A673 (cell line): ENCODE results near the gene TPM2.

ENCODE experiments used
- EZH2 ChIP-seq: fragments of 200-600 bp; sonication (generic); IDR thresholded peaks from 2 replicates; pipeline ENCODE4 v1.6.1; 2017; ENCODE audit warnings: borderline replicate concordance, low read depth, mild to moderate bottlenecking, mixed read lengths, antibody characterized with exemption, low read length; ENCODE audit not compliant: poor library complexity, severe bottlenecking
- TF ChIP-seq, protein P1 (sequence below): fragments of 300-800, 200-600 bp; sonication (generic); conservative IDR thresholded peaks from 2 replicates; pipeline ENCODE4 v1.5.1; 2017; ENCODE audit warnings: low read depth, mild to moderate bottlenecking, antibody characterized with exemption, low read length, moderate library complexity, mixed read lengths

DNA sequence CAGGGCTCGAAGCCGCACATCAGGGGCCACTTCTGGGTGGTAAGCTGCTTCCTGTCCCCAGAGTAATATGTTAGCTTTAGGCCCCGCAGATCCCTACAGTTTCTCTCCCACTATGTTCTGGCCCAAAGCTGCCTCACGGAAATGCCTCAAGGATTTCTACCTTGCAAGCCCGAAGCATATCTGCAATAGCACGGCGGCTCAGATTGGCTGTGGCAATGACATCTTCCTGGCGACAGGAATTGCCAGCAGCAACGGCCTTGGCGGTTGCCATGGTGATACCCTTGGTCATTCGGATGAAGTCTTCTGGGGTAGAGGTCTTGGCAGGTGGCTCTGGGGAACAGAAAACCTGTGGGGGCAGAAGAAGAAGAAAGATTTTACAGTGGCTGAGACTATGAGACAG is 10.3 kb upstream of the TPM2 start:
- TF ChIP-seq, protein P1, sequence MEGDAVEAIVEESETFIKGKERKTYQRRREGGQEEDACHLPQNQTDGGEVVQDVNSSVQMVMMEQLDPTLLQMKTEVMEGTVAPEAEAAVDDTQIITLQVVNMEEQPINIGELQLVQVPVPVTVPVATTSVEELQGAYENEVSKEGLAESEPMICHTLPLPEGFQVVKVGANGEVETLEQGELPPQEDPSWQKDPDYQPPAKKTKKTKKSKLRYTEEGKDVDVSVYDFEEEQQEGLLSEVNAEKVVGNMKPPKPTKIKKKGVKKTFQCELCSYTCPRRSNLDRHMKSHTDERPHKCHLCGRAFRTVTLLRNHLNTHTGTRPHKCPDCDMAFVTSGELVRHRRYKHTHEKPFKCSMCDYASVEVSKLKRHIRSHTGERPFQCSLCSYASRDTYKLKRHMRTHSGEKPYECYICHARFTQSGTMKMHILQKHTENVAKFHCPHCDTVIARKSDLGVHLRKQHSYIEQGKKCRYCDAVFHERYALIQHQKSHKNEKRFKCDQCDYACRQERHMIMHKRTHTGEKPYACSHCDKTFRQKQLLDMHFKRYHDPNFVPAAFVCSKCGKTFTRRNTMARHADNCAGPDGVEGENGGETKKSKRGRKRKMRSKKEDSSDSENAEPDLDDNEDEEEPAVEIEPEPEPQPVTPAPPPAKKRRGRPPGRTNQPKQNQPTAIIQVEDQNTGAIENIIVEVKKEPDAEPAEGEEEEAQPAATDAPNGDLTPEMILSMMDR = no peak
- TF ChIP-seq EZH2 = no peak
